ENCODE measurements around the gene ZNF557.

The ZNF557 gene

GRCh38 chr19:7124782-7125181, 55.3 kb downstream of the ZNF557 start:
- in situ Hi-C loops (cut with HindIII; ENCODE audit: low sequenced_read_pairs), result no loop called here

DNA sequence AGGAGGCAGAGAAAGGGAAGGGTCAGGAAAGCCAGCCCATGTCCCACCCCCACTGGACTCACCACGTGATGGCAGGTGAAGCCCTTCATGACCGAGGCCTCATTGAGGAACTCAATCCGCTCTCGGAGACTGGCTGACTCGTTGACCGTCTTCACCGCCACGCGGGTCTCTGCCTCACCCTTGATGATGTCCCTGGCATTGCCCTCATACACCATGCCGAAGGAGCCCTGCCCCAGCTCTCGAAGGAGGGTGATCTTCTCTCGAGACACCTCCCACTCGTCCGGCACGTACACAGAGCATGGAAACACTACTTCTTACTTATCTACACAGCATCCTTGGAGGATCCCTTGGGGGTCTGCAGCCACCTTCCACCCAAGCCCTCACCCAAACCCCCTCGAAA, 55.7 kb downstream of the ZNF557 start:
- in situ Hi-C loops (cut with HindIII; ENCODE audit: low sequenced_read_pairs), result no loop called here

GRCh38 chr19:7126132-7126531, 56.6 kb downstream of the ZNF557 start:
- in situ Hi-C loops (cut with HindIII; ENCODE audit: low sequenced_read_pairs), result no loop called here

DNA sequence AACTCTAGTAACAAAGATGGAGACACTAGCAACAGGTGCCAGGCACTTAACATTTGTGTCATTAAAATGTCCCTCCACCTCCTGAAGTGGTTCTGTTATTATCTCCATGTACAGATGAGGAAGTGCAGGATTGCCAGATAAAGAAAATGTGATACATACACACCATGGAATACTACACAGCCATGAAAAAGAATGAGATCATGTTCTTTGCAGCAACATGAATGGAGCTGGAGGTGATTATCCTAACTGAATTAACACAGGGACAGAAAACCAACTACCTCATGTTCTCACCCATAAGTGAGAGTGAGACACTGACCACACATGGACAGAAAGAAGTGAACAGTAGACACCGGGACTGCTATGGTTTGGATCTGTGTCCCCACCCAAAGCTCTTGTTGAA, 60.5 kb downstream of the ZNF557 start:
- in situ Hi-C loops (cut with HindIII; ENCODE audit: low sequenced_read_pairs), result no loop called here

GRCh38 chr19:7132054-7132453, 62.6 kb downstream of the ZNF557 start:
- in situ Hi-C loops (cut with HindIII; ENCODE audit: low sequenced_read_pairs), result no loop called here

- in situ Hi-C loops (cut with HindIII; ENCODE audit: low sequenced_read_pairs), result no loop called here
These were observed 67.6 kb downstream of the ZNF557 start for GRCh38 chr19:7137120-7137519.
